Right cardiac atrium (tissue), 5 donors: Measurements from ENCODE around the gene UMODL1. TPM values are rescaled to one million over a fixed set of nuclear protein-coding genes. Genes with fewer than 3 reads are reported as not detected.

Source experiments
- ATAC-seq, 2 donors: fragments of 200-7000 bp; cut with Tn5 transposase; one replicate each; pipeline versions ENCODE4 v1.8.0 to v1.9.1; 2020; ENCODE audit warnings: moderate library complexity in 2 of 2, mild to moderate bottlenecking in 1 of 2
- DNase-seq, 3 donors: peaks; one replicate each; pipeline ENCODE4 v3.0.0-alpha.2; 2020
- H3K27ac ChIP-seq: one replicate; pipeline ENCODE4 v1.5.1; 2013; ENCODE audit warnings: mild to moderate bottlenecking, low read length, control low read depth, moderate library complexity
- H3K27me3 ChIP-seq: one replicate; pipeline ENCODE4 v1.6.1; 2013; ENCODE audit not compliant: control insufficient read depth, insufficient read depth
- H3K4me1 ChIP-seq: one replicate; pipeline ENCODE4 v1.6.1; 2013; ENCODE audit warnings: low read length; ENCODE audit not compliant: control insufficient read depth, insufficient read depth
- H3K4me3 ChIP-seq: one replicate; pipeline ENCODE4 v1.5.1; 2013; ENCODE audit warnings: low read length, control low read depth
- H3K9me3 ChIP-seq: one replicate; pipeline ENCODE4 v1.6.1; 2013; ENCODE audit warnings: low read length; ENCODE audit not compliant: control insufficient read depth
- WGBS: extraction: QIAGEN DNeasy Blood & Tissue Kit; methylation state at CpG from one replicate; pipeline ENCODE4 v1.1.7; 2013; 5-methylcytosine and 5-hydroxymethylcytosine counted together
- intact Hi-C, 4 donors: fragments of 100-400 bp; cut with DNase I; formaldehyde crosslinking; loops; one replicate each; pipeline versions ENCODE4 v1.11.0 to v1.14.0; 2022 to 2023
- polyA plus RNA-seq: library from polyadenylated mRNA; stranded (reverse); fragments of 200-250 nt; gene quantifications from one replicate; pipeline ENCODE4 v1.2.3, GENCODE V29; 2013
- total RNA-seq, 4 donors: library from RNA; stranded (reverse); fragmentation: NEBNext Ultra II Directional; extraction: Animal tissue kit (Norgen Biotek cat#: 25700); gene quantifications; one replicate each; pipeline ENCODE4 v1.2.1, GENCODE V29; 2021
- donor health status: healthy with polysubstance abuse.
- donor health status: DM: no; HTN: yes; CAD: no.
- donor health status: DM: no; HTN: no; CAD: no.
- donor health status: DM: no; HTN: yes; CAD: no; lungs with severe emphysema.
- donor health status: DM: yes; HTN: yes; CAD: no.

UMODL1 gene
- total and polyA plus RNA-seq, 5 donors: not detected

- H3K27ac ChIP-seq: no peak overlapping the region
- DNase-seq (no peak), ATAC-seq (no peak)
- H3K27me3 ChIP-seq: no peaks in the 10 kb centered on the region
- no peak overlapping the region for H3K4me3 ChIP-seq
- H3K4me1 ChIP-seq: no peaks in the 10 kb centered on the region
- intact Hi-C loops: no loop called here
- 70% methylated on average over 9 of the region's 9 CpGs for WGBS
- no peaks in the 10 kb centered on the region for H3K9me3 ChIP-seq
Observed at GRCh38 chr21:42031241-42031640, 39.9 kb upstream of the UMODL1 start.

- intact Hi-C loops: no loop called here
- Histone ChIP-seq H3K9me3 (no peaks in the 10 kb centered on the region), H3K27ac (no peak overlapping the region), H3K4me3 (no peak overlapping the region), H3K4me1 (no peaks in the 10 kb centered on the region), H3K27me3 (no peaks in the 10 kb centered on the region)
- WGBS: 85% methylated on average over 4 of the region's 4 CpGs
- ATAC-seq: no peak
- no peak for DNase-seq
Observed at GRCh38 chr21:42031816-42032215, 39.3 kb upstream of the UMODL1 start.

- H3K27ac ChIP-seq: no peak overlapping the region
- no peaks in the 10 kb centered on the region for H3K9me3 ChIP-seq
- no peaks in the 10 kb centered on the region for H3K4me1 ChIP-seq
- no peak overlapping the region for H3K4me3 ChIP-seq
- DNase-seq (no peak), ATAC-seq (no peak)
- 88% methylated on average over 2 of the region's 2 CpGs for WGBS
- intact Hi-C loops: no loop called here
- H3K27me3 ChIP-seq: no peaks in the 10 kb centered on the region
Observed at GRCh38 chr21:42032266-42032665, 38.9 kb upstream of the UMODL1 start.

- no peaks in the 10 kb centered on the region for H3K4me1 ChIP-seq
- intact Hi-C loops: no loop called here
- no peak overlapping the region for H3K27ac ChIP-seq
- no peak overlapping the region for H3K4me3 ChIP-seq
- DNase-seq (no peak), ATAC-seq (peak in 1 of 2 donors; percentile 34)
- WGBS: 86% methylated on average over 3 of the region's 3 CpGs
- no peaks in the 10 kb centered on the region for H3K9me3 ChIP-seq
- no peaks in the 10 kb centered on the region for H3K27me3 ChIP-seq
Observed at GRCh38 chr21:42032968-42033367, 38.1 kb upstream of the UMODL1 start.

GRCh38 chr21:42036313-42036712, 34.8 kb upstream of the UMODL1 start:
- Histone ChIP-seq H3K27ac (no peak overlapping the region), H3K4me1 (peaks cover 2% of the 10 kb centered on the region), H3K27me3 (no peaks in the 10 kb centered on the region), H3K4me3 (no peak overlapping the region), H3K9me3 (no peaks in the 10 kb centered on the region)
- intact Hi-C loops: no loop called here
- ATAC-seq (no peak), DNase-seq (no peak)
- WGBS: 94% methylated on average over 2 of the region's 2 CpGs

- Histone ChIP-seq H3K27ac (no peak overlapping the region), H3K27me3 (no peaks in the 10 kb centered on the region), H3K4me3 (no peak overlapping the region), H3K9me3 (no peaks in the 10 kb centered on the region), H3K4me1 (peaks cover 2% of the 10 kb centered on the region)
- intact Hi-C loops: no loop called here
- ATAC-seq (no peak), DNase-seq (no peak)
- WGBS: 91% methylated on average over 9 of the region's 9 CpGs
Observed at GRCh38 chr21:42037516-42037915, 33.6 kb upstream of the UMODL1 start.

- Histone ChIP-seq H3K9me3 (no peaks in the 10 kb centered on the region), H3K4me3 (no peak overlapping the region), H3K4me1 (peaks cover 2% of the 10 kb centered on the region), H3K27me3 (no peaks in the 10 kb centered on the region), H3K27ac (no peak overlapping the region)
- intact Hi-C loops: no loop called here
- DNase-seq: peak in 1 of 3 donors; percentile 2
- ATAC-seq: no peak
- WGBS: 61% methylated on average over 12 of the region's 12 CpGs
Observed at GRCh38 chr21:42037943-42038342, 33.2 kb upstream of the UMODL1 start.

- Histone ChIP-seq H3K27ac (no peak overlapping the region), H3K9me3 (no peaks in the 10 kb centered on the region), H3K4me1 (peaks cover 2% of the 10 kb centered on the region), H3K27me3 (no peaks in the 10 kb centered on the region), H3K4me3 (no peak overlapping the region)
- intact Hi-C loops: no loop called here
- WGBS: 92% methylated on average over 10 of the region's 10 CpGs
- peak in 1 of 3 donors; percentile 2 for DNase-seq
- ATAC-seq: no peak
Observed at GRCh38 chr21:42038393-42038792, 32.7 kb upstream of the UMODL1 start.

- Histone ChIP-seq H3K27ac (no peak overlapping the region), H3K4me3 (no peak overlapping the region), H3K9me3 (no peaks in the 10 kb centered on the region), H3K4me1 (peaks cover 2% of the 10 kb centered on the region), H3K27me3 (no peaks in the 10 kb centered on the region)
- WGBS: 83% methylated on average over 8 of the region's 8 CpGs
- ATAC-seq (no peak), DNase-seq (peak in 1 of 3 donors; percentile 15)
- intact Hi-C loops: no loop called here
Observed at GRCh38 chr21:42038826-42039425, 32.2 kb upstream of the UMODL1 start.

GRCh38 chr21:42039470-42039901, 31.6 kb upstream of the UMODL1 start:
- WGBS: 45% methylated on average over 5 of the region's 5 CpGs
- DNase-seq: peak in 1 of 3 donors; percentile 48
- no peaks in the 10 kb centered on the region for H3K27me3 ChIP-seq
- H3K4me1 ChIP-seq: peaks cover 2% of the 10 kb centered on the region
- no peaks in the 10 kb centered on the region for H3K9me3 ChIP-seq
- H3K4me3 ChIP-seq: no peak overlapping the region
- intact Hi-C loops: no loop called here
- H3K27ac ChIP-seq: no peak overlapping the region
- peak; percentile 22 to 61 for ATAC-seq

- Histone ChIP-seq H3K27ac (no peak overlapping the region), H3K9me3 (no peaks in the 10 kb centered on the region), H3K4me3 (no peak overlapping the region), H3K27me3 (no peaks in the 10 kb centered on the region), H3K4me1 (peaks cover 2% of the 10 kb centered on the region)
- 38% methylated on average over 12 of the region's 12 CpGs for WGBS
- DNase-seq: peak; percentile 37 to 76 (median 70)
- intact Hi-C loops: no loop called here
- ATAC-seq: peak; percentile 38 to 62
Observed at GRCh38 chr21:42039911-42040351, 31.2 kb upstream of the UMODL1 start.
